Measurements from ENCODE around the gene NEUROD1.

NEUROD1 gene

GRCh38 chr2:181632733-181633401 lies 47.5 kb downstream of the NEUROD1 start:
- no peak for DNase-seq

DNA sequence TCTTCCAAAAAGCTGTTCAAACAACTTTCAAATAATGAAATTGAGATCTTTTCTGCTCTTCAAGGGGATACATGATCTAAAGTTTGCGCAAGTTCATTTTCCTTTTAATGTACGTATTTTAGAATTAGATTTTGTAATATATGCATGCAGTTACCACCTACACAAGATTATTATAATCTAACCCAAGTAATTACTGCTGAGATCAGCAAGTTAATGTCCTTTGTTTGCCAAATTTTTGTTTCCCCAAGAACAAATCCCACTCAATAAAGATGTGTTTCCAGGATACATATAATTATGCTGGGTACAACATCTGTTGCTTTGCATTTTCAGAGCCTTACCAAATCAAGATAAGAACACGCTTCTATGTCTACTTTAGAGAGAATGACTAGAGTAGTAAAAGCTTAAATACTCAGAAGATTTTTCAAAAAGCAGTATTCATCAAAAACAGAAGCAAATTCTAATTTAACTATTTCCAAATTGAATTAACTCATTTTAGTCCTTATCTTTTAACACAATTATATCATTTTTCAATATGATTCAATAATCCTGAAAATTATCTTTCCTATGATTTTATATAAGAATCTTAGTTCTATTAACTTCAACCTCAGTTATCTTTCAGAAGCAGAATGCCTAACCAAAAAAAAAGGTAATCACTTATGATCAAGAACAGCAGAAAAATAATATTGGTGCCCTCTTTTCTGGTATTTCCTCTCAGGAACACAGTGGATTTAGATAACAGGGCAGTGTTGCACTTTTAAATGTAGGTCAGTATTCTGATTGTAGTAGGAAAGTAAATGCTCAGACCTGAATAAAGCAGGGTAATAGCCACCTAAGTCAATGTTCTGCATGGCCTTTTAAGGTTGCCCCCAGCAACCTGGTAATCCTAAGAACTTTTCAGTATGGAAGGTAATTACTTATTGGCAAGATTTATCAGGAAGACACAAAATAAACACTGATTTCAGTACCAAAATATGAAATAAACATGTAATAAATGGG lies 51.4 kb downstream of the NEUROD1 start:
- DNase-seq, result no peak

- no peak for DNase-seq
Measured at GRCh38 chr2:181627545-181627944, 52.8 kb downstream of the NEUROD1 start.

- no peak for DNase-seq
Measured at GRCh38 chr2:181626671-181627070, 53.6 kb downstream of the NEUROD1 start.
